ENCODE data around the gene PLA2G4E. TPM values are rescaled to one million over a fixed set of nuclear protein-coding genes. Genes with fewer than 3 reads are reported as not detected.

The PLA2G4E gene
- total and polyA plus RNA-seq, 11 donors = 0.01 to 1.1 (median 0.05) TPM; not detected in 6

DNA sequence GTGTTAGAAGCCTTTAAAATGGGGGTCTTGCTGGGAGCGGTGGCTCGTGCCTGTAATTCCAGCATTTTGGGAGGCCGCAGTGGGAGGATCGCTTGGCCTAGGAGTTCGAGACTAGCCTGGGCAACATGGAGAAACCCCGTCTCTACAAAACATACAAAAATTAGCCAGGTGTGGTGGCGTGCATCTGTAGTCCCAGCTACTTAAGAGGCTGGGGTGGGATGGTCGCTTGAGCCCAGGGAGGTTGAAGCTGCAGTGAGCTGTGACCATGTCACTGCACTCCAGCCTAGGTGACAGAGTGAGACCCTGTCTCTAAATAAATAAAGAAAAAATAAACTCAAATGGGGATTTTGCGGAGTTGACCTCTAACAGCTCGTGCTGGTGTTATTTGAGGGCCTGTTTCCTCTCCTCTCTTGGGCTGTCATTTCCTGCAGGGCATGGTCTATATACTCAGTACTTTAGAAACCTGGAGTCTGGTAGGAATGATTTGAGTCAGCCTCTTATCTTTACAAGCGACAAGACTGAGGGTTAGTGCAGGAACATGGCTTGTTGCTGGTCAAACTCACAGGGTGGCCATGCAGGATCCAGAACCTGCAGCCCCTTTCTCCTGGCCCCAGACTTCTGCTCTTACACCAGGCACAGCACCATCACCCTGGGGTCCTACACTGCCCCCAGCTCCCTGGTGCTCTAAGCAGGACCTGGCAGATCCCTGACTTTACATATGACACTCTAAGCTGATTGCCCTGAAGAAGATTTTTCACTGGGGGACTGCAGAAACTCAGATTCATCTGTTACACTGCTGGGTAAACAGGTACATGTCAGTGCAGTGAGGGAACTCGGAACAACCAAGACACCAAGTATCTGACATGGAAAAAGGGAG is 63.6 kb downstream of the PLA2G4E start:
- H3K9me3 ChIP-seq = no peaks in the 10 kb centered on the region
- 65 to 72% (median 70%) methylated on average over 12 of the region's 12 CpGs for WGBS, 4 donors
- no peaks in the 10 kb centered on the region for H3K27me3 ChIP-seq
- no peak overlapping the region for H3K4me3 ChIP-seq
- peaks cover 0 to 27% (median 16%) of the 10 kb centered on the region in 9 donors for H3K36me3 ChIP-seq
- peaks cover 13 to 75% (median 60%) of the 10 kb centered on the region in 12 donors for H3K4me1 ChIP-seq
- DNase-seq (no peak), ATAC-seq (peak in 3 of 4 donors; percentile 57 to 71 (median 70))
- TF ChIP-seq, protein P1, sequence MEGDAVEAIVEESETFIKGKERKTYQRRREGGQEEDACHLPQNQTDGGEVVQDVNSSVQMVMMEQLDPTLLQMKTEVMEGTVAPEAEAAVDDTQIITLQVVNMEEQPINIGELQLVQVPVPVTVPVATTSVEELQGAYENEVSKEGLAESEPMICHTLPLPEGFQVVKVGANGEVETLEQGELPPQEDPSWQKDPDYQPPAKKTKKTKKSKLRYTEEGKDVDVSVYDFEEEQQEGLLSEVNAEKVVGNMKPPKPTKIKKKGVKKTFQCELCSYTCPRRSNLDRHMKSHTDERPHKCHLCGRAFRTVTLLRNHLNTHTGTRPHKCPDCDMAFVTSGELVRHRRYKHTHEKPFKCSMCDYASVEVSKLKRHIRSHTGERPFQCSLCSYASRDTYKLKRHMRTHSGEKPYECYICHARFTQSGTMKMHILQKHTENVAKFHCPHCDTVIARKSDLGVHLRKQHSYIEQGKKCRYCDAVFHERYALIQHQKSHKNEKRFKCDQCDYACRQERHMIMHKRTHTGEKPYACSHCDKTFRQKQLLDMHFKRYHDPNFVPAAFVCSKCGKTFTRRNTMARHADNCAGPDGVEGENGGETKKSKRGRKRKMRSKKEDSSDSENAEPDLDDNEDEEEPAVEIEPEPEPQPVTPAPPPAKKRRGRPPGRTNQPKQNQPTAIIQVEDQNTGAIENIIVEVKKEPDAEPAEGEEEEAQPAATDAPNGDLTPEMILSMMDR (IDR thresholded peaks at IDR 0.05) = no peak
- no peak for TF ChIP-seq POLR2A (IDR thresholded peaks at IDR 0.05)
- H3K27ac ChIP-seq = peak overlapping the region in 11 of 12 donors; percentile 20 to 82 (median 66)
- intact Hi-C loops (cut with DNase I) = loop anchor here in 2 of 10 donors (5.0 kb wide), 1 partner anchor 35 kb away; no protein-coding TSS in a partner anchor

DNA sequence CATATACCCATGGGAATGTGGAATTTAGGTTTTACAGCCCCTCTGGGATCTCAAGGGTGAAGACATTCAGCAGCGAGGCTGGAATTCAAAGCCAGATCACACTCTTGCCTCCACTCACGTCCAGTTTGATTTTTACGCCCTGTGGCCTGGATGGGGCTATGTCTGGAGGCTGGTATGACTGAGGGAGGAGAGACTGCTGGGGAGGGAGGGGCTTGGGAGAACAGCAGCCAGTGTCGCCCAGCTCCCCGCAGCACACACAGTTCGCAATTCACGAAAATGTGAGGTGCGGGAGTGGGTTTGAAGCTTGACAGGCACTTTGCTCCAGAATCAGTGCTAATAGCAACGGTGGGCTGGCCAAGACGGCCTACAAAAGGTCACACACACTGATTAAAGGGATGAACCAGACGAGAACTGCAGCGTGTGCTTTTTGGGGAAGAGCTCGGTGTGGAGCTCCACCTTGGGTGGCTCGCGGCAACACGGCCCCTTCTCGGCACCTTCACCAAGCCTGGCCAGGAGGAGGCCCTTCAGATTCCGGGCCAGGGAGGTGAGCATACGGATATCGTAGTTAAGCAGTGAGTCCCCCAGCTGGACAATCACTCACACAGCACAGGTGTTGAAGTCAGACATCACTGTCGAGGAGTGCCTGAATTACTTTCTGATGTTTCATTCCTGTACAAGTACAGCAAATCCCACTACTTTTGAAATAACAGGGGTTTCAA is 64.9 kb downstream of the PLA2G4E start:
- intact Hi-C loops (cut with DNase I) = loop anchor here in 2 of 10 donors (5.0 kb wide), 1 partner anchor 34 kb away; no protein-coding TSS in a partner anchor
- Histone ChIP-seq H3K4me3 (peak overlapping the region in 4 of 12 donors; percentile 12 to 32 (median 18)), H3K36me3 (peaks cover 0 to 39% (median 22%) of the 10 kb centered on the region in 9 donors), H3K9me3 (no peaks in the 10 kb centered on the region), H3K27ac (peak overlapping the region; percentile 2 to 82 (median 68)), H3K27me3 (no peaks in the 10 kb centered on the region), H3K4me1 (peaks cover 18 to 75% (median 60%) of the 10 kb centered on the region in 12 donors)
- WGBS, 4 donors = 35 to 39% (median 36%) methylated on average over 21 of the region's 21 CpGs
- DNase-seq (peak in 1 of 5 donors; percentile 52), ATAC-seq (peak; percentile 45 to 59 (median 49))
- TF ChIP-seq POLR2A (IDR thresholded peaks at IDR 0.05) = no peak
- TF ChIP-seq, protein P1 (IDR thresholded peaks at IDR 0.05) = peak in 5 of 12 donors; percentile 25 to 34 (median 28)

DNA sequence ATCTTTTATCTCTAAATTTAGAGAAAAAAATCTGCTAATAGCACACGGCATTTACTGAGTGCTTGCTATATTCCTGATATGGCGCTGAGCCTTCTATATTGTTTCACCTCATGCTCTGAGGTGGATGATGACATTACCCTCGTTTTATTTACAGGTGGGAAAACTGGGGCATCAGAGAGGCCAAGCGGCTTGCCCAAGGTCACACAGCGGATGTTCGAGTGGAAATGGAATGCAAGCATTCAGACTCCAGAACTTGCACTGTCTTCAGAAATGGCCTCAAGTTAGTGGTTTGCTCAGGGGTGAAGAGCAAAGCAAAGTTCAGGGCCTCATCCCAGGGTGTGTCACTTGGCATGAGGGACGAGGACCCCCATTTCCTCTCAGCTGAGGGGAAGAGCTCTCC is 65.7 kb downstream of the PLA2G4E start:
- DNase-seq (no peak), ATAC-seq (no peak)
- no peak for TF ChIP-seq POLR2A (IDR thresholded peaks at IDR 0.05)
- TF ChIP-seq, protein P1 (IDR thresholded peaks at IDR 0.05) = no peak
- Histone ChIP-seq H3K27ac (peak overlapping the region in 6 of 12 donors; percentile 6 to 78 (median 68)), H3K36me3 (peaks cover 0 to 42% (median 22%) of the 10 kb centered on the region in 9 donors), H3K27me3 (no peaks in the 10 kb centered on the region), H3K4me1 (peaks cover 22 to 80% (median 64%) of the 10 kb centered on the region in 12 donors), H3K9me3 (no peaks in the 10 kb centered on the region), H3K4me3 (no peak overlapping the region)
- intact Hi-C loops (cut with DNase I) = loop anchor here in 2 of 10 donors (5.0 kb wide), 1 partner anchor 33 kb away; no protein-coding TSS in a partner anchor
- WGBS, 4 donors = 73 to 85% (median 83%) methylated on average over 7 of the region's 7 CpGs

All from heart left ventricle (tissue), 16 donors.